Measurements from ENCODE around the gene ZNF766.

DNA sequence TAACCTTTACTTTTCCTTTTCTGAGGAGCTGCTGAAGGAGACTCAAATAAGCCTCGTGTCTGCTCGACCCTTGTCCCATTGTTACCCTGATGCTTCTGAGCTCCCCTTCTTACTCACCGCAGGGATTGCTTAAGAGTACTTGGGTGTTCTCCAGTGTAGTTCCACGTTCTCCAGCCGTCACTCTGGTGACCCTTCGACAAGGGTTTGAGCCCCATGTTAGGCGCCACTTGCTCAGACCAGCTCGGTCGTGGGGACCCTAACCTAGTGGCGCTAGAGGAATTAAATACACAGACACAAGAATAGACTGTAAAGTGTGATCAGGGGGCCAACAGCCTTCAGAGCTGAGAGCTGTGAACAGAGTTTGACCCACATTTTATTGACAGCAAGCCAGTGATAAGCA lies 37.9 kb downstream of the ZNF766 start:
- no peak for TF ChIP-seq TEAD4 (IDR thresholded peaks at IDR 0.05)
- no peak for TF ChIP-seq ZBTB7A (IDR thresholded peaks at IDR 0.05; ENCODE audit: low read depth)
- no peak for TF ChIP-seq TCF12 (IDR thresholded peaks at IDR 0.05; ENCODE audit: low read depth)
- TF ChIP-seq, protein P1, sequence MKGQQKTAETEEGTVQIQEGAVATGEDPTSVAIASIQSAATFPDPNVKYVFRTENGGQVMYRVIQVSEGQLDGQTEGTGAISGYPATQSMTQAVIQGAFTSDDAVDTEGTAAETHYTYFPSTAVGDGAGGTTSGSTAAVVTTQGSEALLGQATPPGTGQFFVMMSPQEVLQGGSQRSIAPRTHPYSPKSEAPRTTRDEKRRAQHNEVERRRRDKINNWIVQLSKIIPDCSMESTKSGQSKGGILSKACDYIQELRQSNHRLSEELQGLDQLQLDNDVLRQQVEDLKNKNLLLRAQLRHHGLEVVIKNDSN (IDR thresholded peaks at IDR 0.05): 0 out of 2 replicates have a peak, but pooled peaks have one; percentile 10
- no peak for TF ChIP-seq TAF1 (IDR thresholded peaks at IDR 0.05; ENCODE audit: low read depth)
- no peak for TF ChIP-seq RAD21 (IDR thresholded peaks at IDR 0.05; ENCODE audit: low read depth)
- TF ChIP-seq, protein P2, sequence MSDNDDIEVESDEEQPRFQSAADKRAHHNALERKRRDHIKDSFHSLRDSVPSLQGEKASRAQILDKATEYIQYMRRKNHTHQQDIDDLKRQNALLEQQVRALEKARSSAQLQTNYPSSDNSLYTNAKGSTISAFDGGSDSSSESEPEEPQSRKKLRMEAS (IDR thresholded peaks at IDR 0.05): no peak
- no peak for TF ChIP-seq CEBPB (IDR thresholded peaks at IDR 0.05)
- no peak for TF ChIP-seq NFIC (IDR thresholded peaks at IDR 0.05)
- no peak for TF ChIP-seq YY1 (IDR thresholded peaks at IDR 0.05; ENCODE audit: low read depth)
- TF ChIP-seq, protein P3, sequence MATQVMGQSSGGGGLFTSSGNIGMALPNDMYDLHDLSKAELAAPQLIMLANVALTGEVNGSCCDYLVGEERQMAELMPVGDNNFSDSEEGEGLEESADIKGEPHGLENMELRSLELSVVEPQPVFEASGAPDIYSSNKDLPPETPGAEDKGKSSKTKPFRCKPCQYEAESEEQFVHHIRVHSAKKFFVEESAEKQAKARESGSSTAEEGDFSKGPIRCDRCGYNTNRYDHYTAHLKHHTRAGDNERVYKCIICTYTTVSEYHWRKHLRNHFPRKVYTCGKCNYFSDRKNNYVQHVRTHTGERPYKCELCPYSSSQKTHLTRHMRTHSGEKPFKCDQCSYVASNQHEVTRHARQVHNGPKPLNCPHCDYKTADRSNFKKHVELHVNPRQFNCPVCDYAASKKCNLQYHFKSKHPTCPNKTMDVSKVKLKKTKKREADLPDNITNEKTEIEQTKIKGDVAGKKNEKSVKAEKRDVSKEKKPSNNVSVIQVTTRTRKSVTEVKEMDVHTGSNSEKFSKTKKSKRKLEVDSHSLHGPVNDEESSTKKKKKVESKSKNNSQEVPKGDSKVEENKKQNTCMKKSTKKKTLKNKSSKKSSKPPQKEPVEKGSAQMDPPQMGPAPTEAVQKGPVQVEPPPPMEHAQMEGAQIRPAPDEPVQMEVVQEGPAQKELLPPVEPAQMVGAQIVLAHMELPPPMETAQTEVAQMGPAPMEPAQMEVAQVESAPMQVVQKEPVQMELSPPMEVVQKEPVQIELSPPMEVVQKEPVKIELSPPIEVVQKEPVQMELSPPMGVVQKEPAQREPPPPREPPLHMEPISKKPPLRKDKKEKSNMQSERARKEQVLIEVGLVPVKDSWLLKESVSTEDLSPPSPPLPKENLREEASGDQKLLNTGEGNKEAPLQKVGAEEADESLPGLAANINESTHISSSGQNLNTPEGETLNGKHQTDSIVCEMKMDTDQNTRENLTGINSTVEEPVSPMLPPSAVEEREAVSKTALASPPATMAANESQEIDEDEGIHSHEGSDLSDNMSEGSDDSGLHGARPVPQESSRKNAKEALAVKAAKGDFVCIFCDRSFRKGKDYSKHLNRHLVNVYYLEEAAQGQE (IDR thresholded peaks at IDR 0.05; ENCODE audit: low read depth): no peak
- TF ChIP-seq EP300 (IDR thresholded peaks at IDR 0.05; ENCODE audit: borderline replicate concordance): no peak
- TF ChIP-seq FOXM1 (IDR thresholded peaks at IDR 0.05; ENCODE audit: borderline replicate concordance, low read depth): no peak
- no peak for TF ChIP-seq CREB1 (IDR thresholded peaks at IDR 0.05; ENCODE audit: low read depth)
